ENCODE data around the gene SCGB1C1. TPM values are rescaled to one million over a fixed set of nuclear protein-coding genes. Genes with fewer than 3 reads are reported as not detected.
A peak's percentile ranks its signal among the peaks of the same experiment; 100 is the strongest.

SCGB1C1 gene
- total RNA-seq, 1 experiment from 2014 or later, result not detected

DNA sequence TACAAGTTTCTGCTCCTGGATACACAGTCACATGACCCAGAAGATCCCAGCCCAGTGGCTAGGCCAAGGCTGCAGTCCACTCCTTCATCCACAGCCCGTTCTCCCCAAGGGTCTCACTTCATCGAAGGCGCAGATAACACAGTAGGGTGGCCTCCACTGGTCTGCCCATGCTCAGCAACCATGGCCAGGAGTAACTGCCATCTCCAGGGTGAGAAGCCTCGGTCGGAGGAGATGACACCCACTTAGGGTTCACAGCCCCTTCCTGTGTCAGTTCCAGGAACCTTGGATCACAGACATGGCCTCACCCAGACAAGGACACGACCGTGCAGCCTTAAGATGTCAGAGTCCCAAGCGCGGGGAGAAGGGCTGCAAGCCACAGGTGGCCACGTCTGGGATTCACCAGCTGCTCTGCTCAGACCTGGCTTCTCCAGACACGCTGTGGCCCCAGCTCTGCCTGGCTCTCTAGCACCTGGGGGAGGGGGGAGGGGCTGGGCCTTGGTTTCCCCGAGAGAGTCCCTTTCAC, 11.8 kb downstream of the SCGB1C1 start:
- H3K4me3 ChIP-seq (ENCODE audit: low read depth, low read length), result no peak overlapping the region
- H3K27me3 ChIP-seq (replicated peaks; ENCODE audit: control insufficient read depth, insufficient read depth, low read length), result no peaks in the 10 kb centered on the region
- Mint-ChIP-seq H3K9me3 (ENCODE audit: unreplicated experiment) (no peaks in the 10 kb centered on the region), H3K27me3 (ENCODE audit: insufficient read depth, unreplicated experiment) (no peaks in the 10 kb centered on the region), H3K27ac (ENCODE audit: unreplicated experiment) (no peak overlapping the region), H3K4me3 (ENCODE audit: unreplicated experiment) (no peak overlapping the region), H3K4me1 (ENCODE audit: low read depth, unreplicated experiment) (no peaks in the 10 kb centered on the region), H3K36me3 (ENCODE audit: insufficient read depth, unreplicated experiment) (peaks cover 38% of the 10 kb centered on the region)
- H3K36me3 ChIP-seq (ENCODE audit: control insufficient read depth, insufficient read depth, low read length), result peaks cover 2% of the 10 kb centered on the region
- H3K4me1 ChIP-seq, result peaks cover 10% of the 10 kb centered on the region
- H3K9me3 ChIP-seq, result no peaks in the 10 kb centered on the region
- intact Hi-C loops (cut with micrococcal nuclease; ENCODE audit: unreplicated experiment), result loop anchor here (5.0 kb wide), 1 partner anchor 243 kb away; no protein-coding TSS in a partner anchor
- TF ChIP-seq CTCF (IDR thresholded peaks at IDR 0.05; ENCODE audit: insufficient read depth in 1 of 2, low read depth in 1 of 2, low read length in 1 of 2, severe bottlenecking in 1 of 2, unreplicated experiment in 1 of 2), result no peak
- CTCF ChIA-PET, result no interaction called here
- DNase-seq, result peak in 1 of 2 experiments; percentile 30
- no TSS peak for BruUV-seq (replicated peaks)
- POLR2A ChIA-PET, result no interaction called here

GRCh38 chr11:205221-206001, 12.5 kb downstream of the SCGB1C1 start:
- H3K27me3 ChIP-seq (replicated peaks; ENCODE audit: control insufficient read depth, insufficient read depth, low read length), result no peaks in the 10 kb centered on the region
- no peak for DNase-seq
- intact Hi-C loops (cut with micrococcal nuclease; ENCODE audit: unreplicated experiment), result loop anchor here (5.0 kb wide), 1 partner anchor 242 kb away; no protein-coding TSS in a partner anchor
- CTCF ChIA-PET, result no interaction called here
- H3K4me3 ChIP-seq (ENCODE audit: low read depth, low read length), result peak overlapping the region; percentile 73; the same call in 1 of the 2 replicates
- Mint-ChIP-seq H3K4me1 (ENCODE audit: low read depth, unreplicated experiment) (peaks cover 6% of the 10 kb centered on the region), H3K27me3 (ENCODE audit: insufficient read depth, unreplicated experiment) (no peaks in the 10 kb centered on the region), H3K27ac (ENCODE audit: unreplicated experiment) (no peak overlapping the region), H3K36me3 (ENCODE audit: insufficient read depth, unreplicated experiment) (peaks cover 44% of the 10 kb centered on the region), H3K4me3 (ENCODE audit: unreplicated experiment) (peak overlapping the region; percentile 92), H3K9me3 (ENCODE audit: unreplicated experiment) (no peaks in the 10 kb centered on the region)
- H3K9me3 ChIP-seq, result no peaks in the 10 kb centered on the region
- H3K4me1 ChIP-seq, result peaks cover 17% of the 10 kb centered on the region
- POLR2A ChIA-PET, result no interaction called here
- H3K36me3 ChIP-seq (ENCODE audit: control insufficient read depth, insufficient read depth, low read length), result peaks cover 5% of the 10 kb centered on the region
- BruUV-seq (replicated peaks), result no TSS peak
- no peak for TF ChIP-seq CTCF (IDR thresholded peaks at IDR 0.05; ENCODE audit: insufficient read depth in 1 of 2, low read depth in 1 of 2, low read length in 1 of 2, severe bottlenecking in 1 of 2, unreplicated experiment in 1 of 2)

- Mint-ChIP-seq H3K4me3 (ENCODE audit: unreplicated experiment) (peak overlapping the region; percentile 92), H3K36me3 (ENCODE audit: insufficient read depth, unreplicated experiment) (peaks cover 50% of the 10 kb centered on the region), H3K27me3 (ENCODE audit: insufficient read depth, unreplicated experiment) (no peaks in the 10 kb centered on the region), H3K27ac (ENCODE audit: unreplicated experiment) (peak overlapping the region; percentile 99), H3K9me3 (ENCODE audit: unreplicated experiment) (no peaks in the 10 kb centered on the region), H3K4me1 (ENCODE audit: low read depth, unreplicated experiment) (peaks cover 6% of the 10 kb centered on the region)
- Histone ChIP-seq H3K4me3 (ENCODE audit: low read depth, low read length) (peak overlapping the region; percentile 73), H3K36me3 (ENCODE audit: control insufficient read depth, insufficient read depth, low read length) (peaks cover 6% of the 10 kb centered on the region), H3K27me3 (replicated peaks; ENCODE audit: control insufficient read depth, insufficient read depth, low read length) (no peaks in the 10 kb centered on the region), H3K9me3 (no peaks in the 10 kb centered on the region), H3K4me1 (peaks cover 20% of the 10 kb centered on the region)
- intact Hi-C loops (cut with micrococcal nuclease; ENCODE audit: unreplicated experiment), result loop anchor here (5.0 kb wide), 1 partner anchor 241 kb away; no protein-coding TSS in a partner anchor
- DNase-seq, result no peak
- POLR2A ChIA-PET, result interaction anchor here (1.6 kb wide), 1 partner anchor 10 kb away, joined by 24 read pairs; no protein-coding TSS in a partner anchor
- BruUV-seq (replicated peaks), result no TSS peak
- CTCF ChIA-PET, result no interaction called here
- TF ChIP-seq CTCF (IDR thresholded peaks at IDR 0.05; ENCODE audit: insufficient read depth in 1 of 2, low read depth in 1 of 2, low read length in 1 of 2, severe bottlenecking in 1 of 2, unreplicated experiment in 1 of 2), result no peak
Measured at GRCh38 chr11:206002-206384, 13.1 kb downstream of the SCGB1C1 start.
